ENCODE results near the gene NFYA.
"Not testable (repeated sequence)": the region's sequence is repeated elsewhere in the genome, so short reads cannot be mapped to it uniquely, and the experiment has no call there.

NFYA gene

GRCh38 chr6:41073968-41074691 is 1.4 kb downstream of the NFYA start:
- DNase-seq (ENCODE audit: low read depth), result no peak

GRCh38 chr6:41074692-41075436 is 2.1 kb downstream of the NFYA start:
- DNase-seq (ENCODE audit: low read depth), result no peak

GRCh38 chr6:41075651-41076626 is 3.2 kb downstream of the NFYA start:
- no peak for DNase-seq (ENCODE audit: low read depth)

- no peak for DNase-seq (ENCODE audit: low read depth)
These were observed 4.8 kb downstream of the NFYA start for GRCh38 chr6:41077536-41077935.

- DNase-seq (ENCODE audit: low read depth), result no peak
These were observed 5.3 kb downstream of the NFYA start for GRCh38 chr6:41078101-41078500.

GRCh38 chr6:41079080-41079479 is 6.3 kb downstream of the NFYA start:
- no peak for DNase-seq (ENCODE audit: low read depth)

GRCh38 chr6:41080621-41081020 is 7.8 kb downstream of the NFYA start:
- DNase-seq (ENCODE audit: low read depth), result no peak

- no peak for DNase-seq (ENCODE audit: low read depth)
These were observed 10.3 kb downstream of the NFYA start for GRCh38 chr6:41083072-41083471.

- DNase-seq (ENCODE audit: low read depth), result no peak
These were observed 12.4 kb downstream of the NFYA start for GRCh38 chr6:41085182-41085581.

- no peak for DNase-seq (ENCODE audit: low read depth)
These were observed 15.7 kb downstream of the NFYA start for GRCh38 chr6:41088451-41088850.

- DNase-seq (ENCODE audit: low read depth), result no peak
These were observed 18.3 kb downstream of the NFYA start for GRCh38 chr6:41090841-41091761.

- DNase-seq (ENCODE audit: low read depth), result no peak
These were observed 19.8 kb downstream of the NFYA start for GRCh38 chr6:41092421-41093140.

GRCh38 chr6:41093729-41094128 is 21.0 kb downstream of the NFYA start:
- no peak for DNase-seq (ENCODE audit: low read depth)

- no peak for DNase-seq (ENCODE audit: low read depth)
These were observed 24.8 kb downstream of the NFYA start for GRCh38 chr6:41097467-41098090.

- DNase-seq (ENCODE audit: low read depth), result no peak
These were observed 25.6 kb downstream of the NFYA start for GRCh38 chr6:41098366-41098765.

- DNase-seq (ENCODE audit: low read depth), result no peak
These were observed 28.1 kb downstream of the NFYA start for GRCh38 chr6:41100871-41101287.

GRCh38 chr6:41103847-41104246 is 31.1 kb downstream of the NFYA start:
- no peak for DNase-seq (ENCODE audit: low read depth)

GRCh38 chr6:41111017-41111416 is 38.2 kb downstream of the NFYA start:
- DNase-seq (ENCODE audit: low read depth), result no peak

GRCh38 chr6:41115027-41115426 is 42.3 kb downstream of the NFYA start:
- DNase-seq (ENCODE audit: low read depth), result not testable (repeated sequence)

- DNase-seq (ENCODE audit: low read depth), result no peak
These were observed 46.7 kb downstream of the NFYA start for GRCh38 chr6:41119508-41119907.
